Omental fat pad (tissue), 4 donors: ENCODE results near the gene MAD2L2. TPM values are rescaled to one million over a fixed set of nuclear protein-coding genes. Genes with fewer than 3 reads are reported as not detected.

Experiments used
- ATAC-seq: fragments of 150-250 bp; one replicate; pipeline ENCODE4 v1.9.1; 2016; ENCODE audit warnings: mild to moderate bottlenecking, moderate library complexity; ENCODE audit not compliant: low FRiP score
- DNase-seq: peaks from one replicate; pipeline ENCODE4 v3.0.0-alpha.2; 2019; ENCODE audit warnings: low spot score
- CTCF ChIP-seq, 3 donors: fragments of 450-650 bp; IDR thresholded peaks; one replicate each; pipeline ENCODE4 v1.5.1; 2016 to 2017; ENCODE audit warnings: antibody characterized with exemption in 3 of 3, mild to moderate bottlenecking in 3 of 3, moderate library complexity in 2 of 3
- total RNA-seq, 4 donors: library from RNA; depleted of rRNA; stranded (reverse); fragments of >200 nt; gene quantifications; one replicate each; pipeline ENCODE4 v1.1.0, GENCODE V29; 2016

Gene MAD2L2
- total RNA-seq, 4 donors from 2014 or later: 20.2 to 41.3 (median 35.7) TPM

- ATAC-seq (no peak), DNase-seq (no peak)
- no peak for TF ChIP-seq CTCF (IDR thresholded peaks at IDR 0.05)
Observed at GRCh38 chr1:11634365-11635192, 46.4 kb downstream of the MAD2L2 start.

GRCh38 chr1:11629184-11630016 is 51.5 kb downstream of the MAD2L2 start:
- DNase-seq: no peak
- TF ChIP-seq CTCF (IDR thresholded peaks at IDR 0.05): no peak
- ATAC-seq: no peak

GRCh38 chr1:11628767-11629166 is 52.2 kb downstream of the MAD2L2 start:
- DNase-seq: no peak
- no peak for TF ChIP-seq CTCF (IDR thresholded peaks at IDR 0.05)
- ATAC-seq: no peak

- DNase-seq: no peak
- ATAC-seq: no peak
- TF ChIP-seq CTCF (IDR thresholded peaks at IDR 0.05): no peak
Observed at GRCh38 chr1:11626551-11626950, 54.4 kb downstream of the MAD2L2 start.

Other genes starting within 250 kb of the MAD2L2 start
- under 1 TPM in 1 of 4 donors, not detected in 3; 0.09 TPM for gene DISP3, start 202.0 kb downstream of the MAD2L2 start, total RNA-seq
- gene FBXO2, start 26.7 kb downstream of the MAD2L2 start, total RNA-seq: 10 to 100 TPM in 1 of 4 donors, 1 to 10 TPM in 3; 1.1 to 24.3 (median 8.3) TPM
- gene FBXO44, start 26.3 kb downstream of the MAD2L2 start, total RNA-seq: 10 to 100 TPM in 1 of 4 donors, 1 to 10 TPM in 3; 5.8 to 13.3 (median 9.6) TPM
- 10 to 100 TPM in 3 of 4 donors, 1 to 10 TPM in 1; 5.9 to 16.3 (median 11.0) TPM for gene FBXO6, start 16.9 kb downstream of the MAD2L2 start, total RNA-seq
- not detected for gene DRAXIN, start 10.6 kb upstream of the MAD2L2 start, total RNA-seq
- 10 to 100 TPM; 35.1 to 93.1 (median 64.2) TPM for gene AGTRAP, start 55.0 kb upstream of the MAD2L2 start, total RNA-seq
- 1 to 10 TPM in 1 of 4 donors, under 1 TPM in 1, not detected in 2; 0.72 to 2.0 TPM for gene C1orf167, start 81.0 kb upstream of the MAD2L2 start, total RNA-seq
- 10 to 100 TPM; 28.9 to 44.8 (median 36.0) TPM for gene MTHFR, start 124.8 kb upstream of the MAD2L2 start, total RNA-seq
- gene CLCN6, start 125.0 kb upstream of the MAD2L2 start, total RNA-seq: 10 to 100 TPM; 14.4 to 20.4 (median 18.0) TPM
- not detected for gene NPPA, start 166.6 kb upstream of the MAD2L2 start, total RNA-seq
- gene NPPB, start 177.8 kb upstream of the MAD2L2 start, total RNA-seq: not detected
- 10 to 100 TPM; 47.0 to 69.2 (median 62.1) TPM for gene KIAA2013, start 245.3 kb upstream of the MAD2L2 start, total RNA-seq